ENCODE results near the gene NEK8. TPM values are rescaled to one million over a fixed set of nuclear protein-coding genes. Genes with fewer than 3 reads are reported as not detected.

Gene NEK8
- total and polyA plus RNA-seq, 10 donors: 7.3 to 17.6 (median 12.1) TPM

GRCh38 chr17:28725660-28726225 lies 2.8 kb upstream of the NEK8 start:
- Histone ChIP-seq H3K27ac (peak overlapping the region; percentile 51 to 99 (median 98)), H3K36me3 (peaks cover 0 to 44% (median 37%) of the 10 kb centered on the region in 6 donors), H3K27me3 (replicated peaks in 1 of 7) (no peaks in the 10 kb centered on the region), H3K4me1 (peaks cover 39 to 88% (median 79%) of the 10 kb centered on the region in 6 donors), H3K4me3 (peak overlapping the region; percentile 64 to 92 (median 74)), H3K9me3 (no peaks in the 10 kb centered on the region)
- peak; percentile 90 for DNase-seq
- no peak for TF ChIP-seq POLR2A (IDR thresholded peaks at IDR 0.05)
- peak; percentile 56 to 89 (median 80) for TF ChIP-seq POLR2AphosphoS5 (IDR thresholded peaks at IDR 0.05)
- intact Hi-C loops (cut with DNase I; ENCODE audit: low total_unique reads): loop anchor here (2.0 kb wide), 1 partner anchor 25 kb away; no protein-coding TSS in a partner anchor
- WGBS, 5 donors: 1 to 8% (median 3%) methylated on average over 7 to 45 of the region's 45 CpGs

DNA sequence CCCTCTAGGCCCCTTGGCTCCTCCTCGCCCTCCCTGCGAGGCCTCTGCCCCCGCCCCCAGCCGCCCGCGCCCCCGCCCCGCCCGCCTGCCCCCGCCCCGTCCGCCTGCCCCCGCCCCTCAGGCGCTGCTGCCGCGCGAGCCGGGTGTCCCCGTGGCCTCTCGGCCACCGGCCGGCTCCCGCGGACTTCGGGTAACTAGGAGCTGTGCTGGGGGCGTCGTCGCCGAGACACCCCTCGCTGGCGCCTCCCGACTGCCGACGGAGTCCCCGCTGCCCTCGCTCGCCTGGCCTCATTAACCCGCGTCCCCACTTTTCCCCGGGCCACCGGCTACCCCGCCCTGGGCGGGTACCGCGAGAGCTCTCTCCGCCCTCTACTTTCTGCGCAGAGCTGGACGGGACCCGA lies 2.4 kb upstream of the NEK8 start, which contains the start of gene TLCD1:
TSS of gene TLCD1 (minus strand) at position 8 of the 401 bp plus-strand sequence. CDS start 136 bp downstream, outside the sequence.
- 0 to 2% (median 0%) methylated on average over 3 to 49 of the region's 49 CpGs for WGBS, 5 donors
- intact Hi-C loops (cut with DNase I; ENCODE audit: low total_unique reads): loop anchor here (2.0 kb wide), 1 partner anchor 25 kb away; no protein-coding TSS in a partner anchor
- Histone ChIP-seq H3K27me3 (replicated peaks in 1 of 7) (no peaks in the 10 kb centered on the region), H3K36me3 (peaks cover 0 to 39% (median 36%) of the 10 kb centered on the region in 6 donors), H3K4me1 (peaks cover 35 to 83% (median 74%) of the 10 kb centered on the region in 6 donors), H3K9me3 (no peaks in the 10 kb centered on the region), H3K4me3 (peak within 1 kb of the TSS; percentile 64 to 92 (median 74)), H3K27ac (peak within 1 kb of the TSS; percentile 51 to 99 (median 98))
- TF ChIP-seq CTCF (IDR thresholded peaks at IDR 0.05 in 8 of 11, conservative IDR thresholded peaks at IDR 0.05 in 3 of 11): no peak
- no peak for TF ChIP-seq POLR2AphosphoS5 (IDR thresholded peaks at IDR 0.05)
- no peak for TF ChIP-seq POLR2A (IDR thresholded peaks at IDR 0.05)
- peak; percentile 93 for DNase-seq

DNA sequence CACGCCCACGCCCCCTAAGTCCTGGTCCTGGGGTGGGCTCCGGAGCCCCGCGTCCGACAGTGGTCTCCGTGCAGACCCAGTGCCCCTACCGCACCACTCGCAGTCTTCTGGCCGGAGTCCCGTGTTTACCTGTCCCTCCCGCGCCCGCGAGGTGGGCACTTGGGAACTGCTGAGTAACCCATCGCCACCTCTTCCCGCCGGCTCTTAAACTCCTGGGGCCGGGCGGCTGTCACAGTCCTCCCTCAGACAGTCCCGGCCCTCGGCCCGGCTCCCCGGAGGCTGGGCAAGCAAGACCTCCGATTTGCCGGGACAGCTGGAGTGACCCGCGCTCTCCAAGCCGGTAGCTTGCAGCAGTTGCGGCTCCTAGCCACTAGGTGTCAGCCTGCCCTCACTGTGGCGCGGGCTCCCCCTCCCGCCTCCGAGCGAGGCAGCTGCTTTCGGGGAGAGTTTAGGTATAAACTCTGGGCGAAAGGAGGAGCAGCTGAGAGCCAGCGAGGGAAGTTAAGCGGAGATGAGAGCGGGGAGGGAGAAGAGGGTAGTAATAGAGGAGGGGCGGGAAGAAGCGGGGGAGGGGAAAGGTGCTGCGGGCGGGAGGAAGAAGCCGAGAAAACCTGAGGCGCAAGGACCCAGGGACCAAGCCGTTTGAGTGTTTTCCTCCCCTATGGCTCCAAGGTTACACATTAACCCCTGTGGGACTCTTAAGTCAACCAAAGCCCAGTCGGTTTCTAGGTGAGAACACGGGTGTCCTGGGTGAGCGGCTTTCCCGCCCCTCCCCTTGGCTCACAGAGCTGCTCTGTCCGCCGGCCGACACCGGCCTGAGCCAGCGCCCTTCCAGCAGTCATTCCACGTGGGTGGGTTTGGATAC lies 1.7 kb upstream of the NEK8 start:
- Histone ChIP-seq H3K4me3 (peak overlapping the region; percentile 64 to 92 (median 74)), H3K36me3 (peaks cover 0 to 32% (median 30%) of the 10 kb centered on the region in 6 donors), H3K4me1 (peaks cover 28 to 77% (median 68%) of the 10 kb centered on the region in 6 donors), H3K27ac (peak overlapping the region; percentile 30 to 99 (median 98)), H3K9me3 (no peaks in the 10 kb centered on the region), H3K27me3 (replicated peaks in 1 of 7) (no peaks in the 10 kb centered on the region)
- intact Hi-C loops (cut with DNase I; ENCODE audit: low total_unique reads): loop anchor here (2.0 kb wide), 1 partner anchor 24 kb away; no protein-coding TSS in a partner anchor
- TF ChIP-seq POLR2AphosphoS5 (IDR thresholded peaks at IDR 0.05): peak; percentile 84 to 88 (median 85)
- TF ChIP-seq CTCF (IDR thresholded peaks at IDR 0.05 in 8 of 11, conservative IDR thresholded peaks at IDR 0.05 in 3 of 11): peak; percentile 98 to 100 (median 100)
- no peak for TF ChIP-seq POLR2A (IDR thresholded peaks at IDR 0.05)
- DNase-seq: peak; percentile 99
- WGBS, 5 donors: 0 to 1% (median 1%) methylated on average over 41 to 57 of the region's 57 CpGs

- TF ChIP-seq POLR2AphosphoS5 (IDR thresholded peaks at IDR 0.05) (no peak), CTCF (IDR thresholded peaks at IDR 0.05 in 8 of 11, conservative IDR thresholded peaks at IDR 0.05 in 3 of 11) (no peak), POLR2A (IDR thresholded peaks at IDR 0.05) (no peak)
- H3K27me3 ChIP-seq (replicated peaks in 1 of 7): no peaks in the 10 kb centered on the region
- intact Hi-C loops (cut with DNase I; ENCODE audit: low total_unique reads): no loop called here
- no peak overlapping the region for H3K4me3 ChIP-seq
- H3K4me1 ChIP-seq: peaks cover 17 to 61% (median 40%) of the 10 kb centered on the region in 6 donors
- DNase-seq: no peak
- no peaks in the 10 kb centered on the region for H3K9me3 ChIP-seq
- peak overlapping the region in 2 of 8 donors; percentile 98 to 99 for H3K27ac ChIP-seq
- peaks cover 0 to 13% (median 2%) of the 10 kb centered on the region in 6 donors for H3K36me3 ChIP-seq
- 85 to 89% (median 87%) methylated on average over 11 of the region's 11 CpGs for WGBS, 5 donors
Measured at GRCh38 chr17:28729950-28730330, 1.4 kb downstream of the NEK8 start.
